SU-DHL-6 (cell line): ENCODE results near the gene P4HTM.

Experiments used
- EZH2phosphoT487 ChIP-seq: fragments of 200-600 bp; sonication (generic), shearing (Covaris generic); conservative IDR thresholded peaks from 2 replicates; pipeline ENCODE4 v1.6.1; 2018; ENCODE audit warnings: mild to moderate bottlenecking, antibody characterized with exemption, low read length, moderate library complexity, mixed read lengths
- TF ChIP-seq, protein P1 (sequence below): fragments of 200-600 bp; sonication (generic); IDR thresholded peaks from one replicate; pipeline ENCODE4 v1.5.1; 2017; ENCODE audit warnings: antibody characterized with exemption, mild to moderate bottlenecking, low read length, moderate library complexity; ENCODE audit not compliant: insufficient read depth, poor library complexity, severe bottlenecking

DNA sequence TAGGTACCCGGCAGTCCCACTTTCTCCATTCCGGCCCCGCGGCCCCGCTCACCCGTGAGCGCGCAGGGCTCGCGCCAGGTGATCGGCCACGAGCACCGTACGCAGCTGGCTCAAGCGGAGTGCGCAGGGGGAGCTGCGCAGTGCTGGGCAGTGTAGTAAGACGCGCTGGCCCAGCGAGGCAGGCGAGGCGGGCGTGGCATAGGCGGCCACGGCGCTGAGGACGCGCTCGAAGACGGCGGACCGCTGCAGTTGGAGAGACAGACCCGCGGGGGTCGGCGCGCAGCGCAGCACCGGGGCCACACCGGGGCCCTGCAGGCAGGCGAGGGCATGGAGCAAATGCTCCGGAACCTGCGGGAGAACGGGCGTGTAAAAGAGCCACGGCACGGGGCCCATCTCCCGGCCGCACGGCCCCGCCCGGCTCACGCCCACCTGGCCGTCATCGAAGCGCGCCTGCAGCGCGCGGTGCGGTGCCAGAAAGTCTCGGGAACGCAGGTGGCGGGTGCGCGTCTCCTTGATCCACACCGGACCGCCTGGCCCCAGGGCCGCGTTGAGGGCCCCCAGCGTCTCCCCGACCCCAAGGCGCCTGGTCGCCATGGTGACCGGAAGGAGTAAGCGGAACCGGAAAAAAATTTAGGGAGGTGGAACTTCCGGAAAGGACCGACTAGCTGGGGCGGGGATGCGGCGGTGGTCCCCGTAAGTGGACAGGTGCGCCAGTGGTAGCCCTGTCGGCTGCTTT is 28.1 kb downstream of the P4HTM start, which contains the start of gene DALRD3:
- TF ChIP-seq, protein P1, sequence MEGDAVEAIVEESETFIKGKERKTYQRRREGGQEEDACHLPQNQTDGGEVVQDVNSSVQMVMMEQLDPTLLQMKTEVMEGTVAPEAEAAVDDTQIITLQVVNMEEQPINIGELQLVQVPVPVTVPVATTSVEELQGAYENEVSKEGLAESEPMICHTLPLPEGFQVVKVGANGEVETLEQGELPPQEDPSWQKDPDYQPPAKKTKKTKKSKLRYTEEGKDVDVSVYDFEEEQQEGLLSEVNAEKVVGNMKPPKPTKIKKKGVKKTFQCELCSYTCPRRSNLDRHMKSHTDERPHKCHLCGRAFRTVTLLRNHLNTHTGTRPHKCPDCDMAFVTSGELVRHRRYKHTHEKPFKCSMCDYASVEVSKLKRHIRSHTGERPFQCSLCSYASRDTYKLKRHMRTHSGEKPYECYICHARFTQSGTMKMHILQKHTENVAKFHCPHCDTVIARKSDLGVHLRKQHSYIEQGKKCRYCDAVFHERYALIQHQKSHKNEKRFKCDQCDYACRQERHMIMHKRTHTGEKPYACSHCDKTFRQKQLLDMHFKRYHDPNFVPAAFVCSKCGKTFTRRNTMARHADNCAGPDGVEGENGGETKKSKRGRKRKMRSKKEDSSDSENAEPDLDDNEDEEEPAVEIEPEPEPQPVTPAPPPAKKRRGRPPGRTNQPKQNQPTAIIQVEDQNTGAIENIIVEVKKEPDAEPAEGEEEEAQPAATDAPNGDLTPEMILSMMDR: no peak
- no peak for TF ChIP-seq EZH2phosphoT487
